ENCODE data around the gene ZGRF1. TPM values are rescaled to one million over a fixed set of nuclear protein-coding genes. Genes with fewer than 3 reads are reported as not detected.

ZGRF1 gene
- total and polyA plus RNA-seq, 9 of the 15 experiments (the other 6 are each of a cell fraction or from before 2014, with no cell fraction given) = 8.8 to 35.2 (median 22.0) TPM

DNA sequence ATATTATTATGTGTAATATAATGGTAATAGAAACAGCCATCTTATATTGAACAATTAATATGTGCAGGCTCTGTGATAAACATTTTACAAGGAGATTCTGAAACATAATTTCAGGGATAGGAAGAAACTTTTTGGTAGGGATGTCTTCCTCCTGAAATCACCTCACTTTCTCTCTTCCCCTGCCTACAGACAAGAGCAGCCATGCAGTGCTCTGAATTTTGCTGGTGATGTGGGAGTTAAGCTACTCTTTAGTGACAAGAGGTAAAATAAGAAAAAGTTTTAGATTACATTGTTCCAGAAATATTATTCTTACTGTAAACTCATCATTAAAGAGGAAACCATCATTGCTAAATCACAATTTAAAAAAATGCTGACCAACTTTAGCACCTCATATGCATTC lies 36.4 kb upstream of the ZGRF1 start:
- no TSS peak for BruUV-seq (replicated peaks)
- no peak overlapping the region for H2AFZ ChIP-seq (ENCODE audit: low read depth, low read length)
- no peak for ATAC-seq
- no peak overlapping the region for H3K4me2 ChIP-seq (ENCODE audit: insufficient read depth, low read length)
- intact Hi-C loops (cut with micrococcal nuclease) (no loop called here), in situ Hi-C loops (cut with MboI) (no loop called here)
- H3K36me3 ChIP-seq (ENCODE audit: control insufficient read depth, insufficient read depth, low read length) = no peaks in the 10 kb centered on the region
- no peak overlapping the region for H3K27ac ChIP-seq (ENCODE audit: extremely low read depth, low read depth, low read length)
- no peak overlapping the region for H3K4me3 ChIP-seq
- no peaks in the 10 kb centered on the region for H3K9me1 ChIP-seq (ENCODE audit: control insufficient read depth, insufficient read depth, low read length)
- no peaks in the 10 kb centered on the region for H4K20me1 ChIP-seq (replicated peaks; ENCODE audit: control insufficient read depth, insufficient read depth, low read length)
- POLR2A ChIA-PET = no interaction called here
- peaks cover 8 to 9% of the 10 kb centered on the region in 2 experiments for H3K27me3 ChIP-seq (ENCODE audit: control insufficient read depth in 2 of 2, insufficient read depth in 2 of 2, low read length in 2 of 2)
- H3K9ac ChIP-seq (ENCODE audit: insufficient read depth in 1 of 2, low read depth in 2 of 2, low read length in 2 of 2) = no peak overlapping the region
- H3K4me1 ChIP-seq (replicated peaks in 1 of 2; ENCODE audit: control insufficient read depth in 2 of 2, insufficient read depth in 2 of 2, low read length in 2 of 2) = peaks cover 0 to 2% of the 10 kb centered on the region in 2 experiments; a peak in 1 of 5 replicates
- no peak for FAIRE-seq
- no peaks in the 10 kb centered on the region for H3K9me3 ChIP-seq (replicated peaks; ENCODE audit: control insufficient read depth, insufficient read depth, low read depth, low read length)
- DNase-seq (ENCODE audit: extremely low read depth in 1 of 4, low spot score in 3 of 4) = no peak
- CTCF ChIA-PET (ENCODE audit: low intra/inter-chr PET ratio) = no interaction called here
- H3K79me2 ChIP-seq (ENCODE audit: control insufficient read depth, insufficient read depth, low read length) = no peaks in the 10 kb centered on the region
- no peak for TF ChIP-seq NFIX (CRISPR knock-in tag; IDR thresholded peaks at IDR 0.05; ENCODE audit: low read depth)
- TF ChIP-seq, protein P1, sequence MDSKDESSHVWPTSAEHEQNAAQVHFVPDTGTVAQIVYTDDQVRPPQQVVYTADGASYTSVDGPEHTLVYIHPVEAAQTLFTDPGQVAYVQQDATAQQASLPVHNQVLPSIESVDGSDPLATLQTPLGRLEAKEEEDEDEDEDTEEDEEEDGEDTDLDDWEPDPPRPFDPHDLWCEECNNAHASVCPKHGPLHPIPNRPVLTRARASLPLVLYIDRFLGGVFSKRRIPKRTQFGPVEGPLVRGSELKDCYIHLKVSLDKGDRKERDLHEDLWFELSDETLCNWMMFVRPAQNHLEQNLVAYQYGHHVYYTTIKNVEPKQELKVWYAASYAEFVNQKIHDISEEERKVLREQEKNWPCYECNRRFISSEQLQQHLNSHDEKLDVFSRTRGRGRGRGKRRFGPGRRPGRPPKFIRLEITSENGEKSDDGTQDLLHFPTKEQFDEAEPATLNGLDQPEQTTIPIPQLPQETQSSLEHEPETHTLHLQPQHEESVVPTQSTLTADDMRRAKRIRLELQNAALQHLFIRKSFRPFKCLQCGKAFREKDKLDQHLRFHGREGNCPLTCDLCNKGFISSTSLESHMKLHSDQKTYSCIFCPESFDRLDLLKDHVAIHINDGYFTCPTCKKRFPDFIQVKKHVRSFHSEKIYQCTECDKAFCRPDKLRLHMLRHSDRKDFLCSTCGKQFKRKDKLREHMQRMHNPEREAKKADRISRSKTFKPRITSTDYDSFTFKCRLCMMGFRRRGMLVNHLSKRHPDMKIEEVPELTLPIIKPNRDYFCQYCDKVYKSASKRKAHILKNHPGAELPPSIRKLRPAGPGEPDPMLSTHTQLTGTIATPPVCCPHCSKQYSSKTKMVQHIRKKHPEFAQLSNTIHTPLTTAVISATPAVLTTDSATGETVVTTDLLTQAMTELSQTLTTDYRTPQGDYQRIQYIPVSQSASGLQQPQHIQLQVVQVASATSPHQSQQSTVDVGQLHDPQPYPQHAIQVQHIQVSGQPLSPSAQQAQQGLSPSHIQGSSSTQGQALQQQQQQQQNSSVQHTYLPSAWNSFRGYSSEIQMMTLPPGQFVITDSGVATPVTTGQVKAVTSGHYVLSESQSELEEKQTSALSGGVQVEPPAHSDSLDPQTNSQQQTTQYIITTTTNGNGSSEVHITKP (IDR thresholded peaks at IDR 0.05; ENCODE audit: partially characterized antibody) = no peak
- TF ChIP-seq PHF8 (IDR thresholded peaks at IDR 0.05; ENCODE audit: borderline replicate concordance, low read length) = no peak
- no peak for TF ChIP-seq SMARCB1 (IDR thresholded peaks at IDR 0.05; ENCODE audit: insufficient read length, low read depth)
- no peak for TF ChIP-seq BCOR (IDR thresholded peaks at IDR 0.05)
- TF ChIP-seq PHB (CRISPR knock-in tag; IDR thresholded peaks at IDR 0.05) = no peak
- TF ChIP-seq, protein P2, sequence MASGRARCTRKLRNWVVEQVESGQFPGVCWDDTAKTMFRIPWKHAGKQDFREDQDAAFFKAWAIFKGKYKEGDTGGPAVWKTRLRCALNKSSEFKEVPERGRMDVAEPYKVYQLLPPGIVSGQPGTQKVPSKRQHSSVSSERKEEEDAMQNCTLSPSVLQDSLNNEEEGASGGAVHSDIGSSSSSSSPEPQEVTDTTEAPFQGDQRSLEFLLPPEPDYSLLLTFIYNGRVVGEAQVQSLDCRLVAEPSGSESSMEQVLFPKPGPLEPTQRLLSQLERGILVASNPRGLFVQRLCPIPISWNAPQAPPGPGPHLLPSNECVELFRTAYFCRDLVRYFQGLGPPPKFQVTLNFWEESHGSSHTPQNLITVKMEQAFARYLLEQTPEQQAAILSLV (tag; IDR thresholded peaks at IDR 0.05) = no peak
- no peak for TF ChIP-seq RBFOX2 (IDR thresholded peaks at IDR 0.05; ENCODE audit: low read depth, low read length)
- TF ChIP-seq ZNF79 (CRISPR knock-in tag; IDR thresholded peaks at IDR 0.05; ENCODE audit: low read depth) = no peak
- no peak for TF ChIP-seq STAG1 (CRISPR knock-in tag; IDR thresholded peaks at IDR 0.05; ENCODE audit: borderline replicate concordance)
- no peak for TF ChIP-seq CBX8 (IDR thresholded peaks at IDR 0.05; ENCODE audit: borderline replicate concordance, extremely low read depth, low read depth, low read length, poor library complexity, severe bottlenecking)
